Thyroid gland (tissue), 4 donors: ENCODE results near the gene TTLL10.

Experiments used
- POLR2A ChIP-seq, 2 donors: fragments of 450-650 bp; IDR thresholded peaks; one replicate each; pipeline ENCODE4 v1.6.1; 2017; ENCODE audit warnings: antibody characterized with exemption in 2 of 2, mild to moderate bottlenecking in 2 of 2, moderate library complexity in 1 of 2
- TF ChIP-seq, protein P1 (sequence below), 6 experiments: fragments of 200-600 bp in 3 of 6; fragments of 450-650 bp in 3 of 6; sonication (generic) in 3 of 6; IDR thresholded peaks; one replicate each; pipeline ENCODE4 v1.5.1; 2016 to 2019; ENCODE audit warnings: antibody characterized with exemption in 6 of 6, mild to moderate bottlenecking in 2 of 6, inconsistent platforms in 1 of 6, moderate library complexity in 1 of 6

DNA sequence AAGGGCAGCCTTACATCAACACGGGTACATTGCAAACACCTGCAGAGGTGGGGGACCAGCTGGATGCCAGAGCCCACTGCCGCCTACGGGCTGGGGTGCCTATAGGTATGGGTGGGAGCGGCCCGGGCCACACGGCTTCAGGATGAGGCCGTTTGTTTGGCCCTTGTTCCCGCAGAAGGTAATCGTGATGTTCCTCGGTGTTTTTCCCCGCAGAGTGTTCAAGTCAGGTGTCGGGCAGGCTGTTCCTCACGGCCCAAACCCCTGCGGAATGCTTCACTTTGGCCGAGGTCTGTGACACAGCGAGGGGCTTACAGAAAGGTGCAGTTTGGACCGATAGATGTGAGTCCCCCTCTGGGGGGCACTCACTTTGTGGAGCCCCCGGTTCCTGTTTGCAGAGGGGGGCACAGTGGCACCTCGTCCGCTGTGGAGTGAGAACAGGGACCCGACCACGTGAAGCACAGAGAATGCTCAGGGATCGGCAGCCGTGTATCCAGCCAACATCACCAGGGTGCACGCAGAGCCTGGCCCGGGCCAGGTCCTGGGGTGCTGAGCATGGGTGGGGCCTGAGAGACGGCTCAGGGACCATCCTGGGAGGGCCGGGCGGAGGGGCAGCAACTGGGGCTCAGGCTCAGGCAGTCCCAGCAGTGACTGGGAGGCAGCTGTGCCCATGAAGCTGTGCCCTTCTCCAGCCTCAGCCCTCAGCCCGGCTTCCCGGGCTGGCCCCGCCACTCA lies 453 bp upstream of the TTLL10 start:
- TF ChIP-seq, protein P1, sequence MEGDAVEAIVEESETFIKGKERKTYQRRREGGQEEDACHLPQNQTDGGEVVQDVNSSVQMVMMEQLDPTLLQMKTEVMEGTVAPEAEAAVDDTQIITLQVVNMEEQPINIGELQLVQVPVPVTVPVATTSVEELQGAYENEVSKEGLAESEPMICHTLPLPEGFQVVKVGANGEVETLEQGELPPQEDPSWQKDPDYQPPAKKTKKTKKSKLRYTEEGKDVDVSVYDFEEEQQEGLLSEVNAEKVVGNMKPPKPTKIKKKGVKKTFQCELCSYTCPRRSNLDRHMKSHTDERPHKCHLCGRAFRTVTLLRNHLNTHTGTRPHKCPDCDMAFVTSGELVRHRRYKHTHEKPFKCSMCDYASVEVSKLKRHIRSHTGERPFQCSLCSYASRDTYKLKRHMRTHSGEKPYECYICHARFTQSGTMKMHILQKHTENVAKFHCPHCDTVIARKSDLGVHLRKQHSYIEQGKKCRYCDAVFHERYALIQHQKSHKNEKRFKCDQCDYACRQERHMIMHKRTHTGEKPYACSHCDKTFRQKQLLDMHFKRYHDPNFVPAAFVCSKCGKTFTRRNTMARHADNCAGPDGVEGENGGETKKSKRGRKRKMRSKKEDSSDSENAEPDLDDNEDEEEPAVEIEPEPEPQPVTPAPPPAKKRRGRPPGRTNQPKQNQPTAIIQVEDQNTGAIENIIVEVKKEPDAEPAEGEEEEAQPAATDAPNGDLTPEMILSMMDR (IDR thresholded peaks at IDR 0.05): no peak
- TF ChIP-seq POLR2A (IDR thresholded peaks at IDR 0.05): no peak
